SK-N-DZ (cell line): ENCODE data around the gene SUCO.

Experiments
- DNase-seq: peaks from one replicate; pipeline ENCODE4 v3.0.0-alpha.2; 2015; ENCODE audit warnings: low spot score
- small RNA-seq, 2 experiments: library from RNA; depleted of rRNA; stranded (forward); fragments of <200 nt; gene quantifications; one replicate each; pipeline ENCODE3, GENCODE V24; 2014

Gene SUCO

GRCh38 chr1:172647987-172648386, 115.0 kb downstream of the SUCO start:
- no peak for DNase-seq

GRCh38 chr1:172650474-172651193, 117.7 kb downstream of the SUCO start:
- DNase-seq = no peak

GRCh38 chr1:172653015-172653709, 120.2 kb downstream of the SUCO start:
- no peak for DNase-seq

GRCh38 chr1:172654535-172654934, 121.6 kb downstream of the SUCO start:
- DNase-seq = no peak

GRCh38 chr1:172656576-172656975, 123.6 kb downstream of the SUCO start:
- no peak for DNase-seq

- no peak for DNase-seq
These were observed 124.6 kb downstream of the SUCO start for GRCh38 chr1:172657586-172657985.

- no peak for DNase-seq
These were observed 126.0 kb downstream of the SUCO start, which contains the start of gene FASLG for GRCh38 chr1:172658871-172659453. TSS of gene FASLG (plus strand) at chr1:172659103. CDS start at chr1:172659202, 99 bp downstream.

- DNase-seq = no peak
These were observed 128.2 kb downstream of the SUCO start for GRCh38 chr1:172661107-172661506.

Small RNA genes within 50 kb of the gene (small RNA-seq; reads per million reads assigned to genes)
- 0 reads per million in 2 experiments for gene RNU6-693P
